ENCODE data around the gene CELF2.

CELF2 gene

GRCh38 chr10:11307937-11308336 lies 290.3 kb downstream of the CELF2 start:
- no peak for DNase-seq

- no peak for DNase-seq
Measured at GRCh38 chr10:11311027-11311426, 293.4 kb downstream of the CELF2 start.

GRCh38 chr10:11313463-11313862 lies 295.8 kb downstream of the CELF2 start:
- no peak for DNase-seq

GRCh38 chr10:11317936-11318670 lies 300.4 kb downstream of the CELF2 start:
- no peak for DNase-seq

- DNase-seq = no peak
Measured at GRCh38 chr10:11318826-11319598, 301.3 kb downstream of the CELF2 start.

GRCh38 chr10:11319990-11320602 lies 302.4 kb downstream of the CELF2 start:
- no peak for DNase-seq

- DNase-seq = no peak
Measured at GRCh38 chr10:11320809-11321520, 303.3 kb downstream of the CELF2 start.

GRCh38 chr10:11322698-11323097 lies 305.0 kb downstream of the CELF2 start:
- no peak for DNase-seq

GRCh38 chr10:11324761-11325321 lies 307.2 kb downstream of the CELF2 start:
- DNase-seq = no peak

- DNase-seq = no peak
Measured at GRCh38 chr10:11325817-11326216, 308.1 kb downstream of the CELF2 start.

- DNase-seq = no peak
Measured at GRCh38 chr10:11326241-11326640, 308.6 kb downstream of the CELF2 start.

- no peak for DNase-seq
Measured at GRCh38 chr10:11326913-11327616, 309.4 kb downstream of the CELF2 start.

- no peak for DNase-seq
Measured at GRCh38 chr10:11328264-11329061, 310.8 kb downstream of the CELF2 start.

- DNase-seq = no peak
Measured at GRCh38 chr10:11329062-11329673, 311.5 kb downstream of the CELF2 start.

GRCh38 chr10:11330383-11331045 lies 312.8 kb downstream of the CELF2 start:
- DNase-seq = no peak

- DNase-seq = no peak
Measured at GRCh38 chr10:11331046-11331577, 313.4 kb downstream of the CELF2 start.

GRCh38 chr10:11331726-11332125 lies 314.1 kb downstream of the CELF2 start:
- no peak for DNase-seq

- no peak for DNase-seq
Measured at GRCh38 chr10:11332846-11333245, 315.2 kb downstream of the CELF2 start.

GRCh38 chr10:11334436-11334835 lies 316.8 kb downstream of the CELF2 start:
- DNase-seq = no peak

GRCh38 chr10:11335167-11335652 lies 317.5 kb downstream of the CELF2 start:
- no peak for DNase-seq

Data from CD4-positive, alpha-beta T cell treated with Interleukin-6 for 4 hours (primary cell).